Measurements from ENCODE around the gene BIRC7.

DNA sequence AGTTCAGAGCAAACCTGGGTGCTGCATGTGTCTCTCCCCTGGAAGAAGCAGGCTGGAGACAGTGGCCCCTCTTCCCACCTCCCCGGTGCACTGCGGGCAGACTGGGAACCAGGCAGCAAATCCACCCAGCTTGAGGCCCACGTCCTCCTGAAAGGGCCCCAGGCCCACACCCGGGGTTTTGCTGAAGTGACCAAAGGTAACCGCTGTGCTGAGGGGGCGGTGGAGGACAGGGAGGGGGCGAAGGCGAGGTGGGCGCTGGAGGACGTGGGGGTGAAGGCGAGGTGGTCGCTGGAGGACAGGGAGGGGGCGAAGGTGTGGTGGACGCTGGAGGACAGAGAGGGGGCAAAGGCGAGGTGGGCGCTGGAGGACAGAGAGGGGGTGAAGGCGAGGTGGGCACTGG lies 1.8 kb upstream of the BIRC7 start:
- TF ChIP-seq POLR2A (IDR thresholded peaks at IDR 0.05) = no peak
- TF ChIP-seq, protein P1, sequence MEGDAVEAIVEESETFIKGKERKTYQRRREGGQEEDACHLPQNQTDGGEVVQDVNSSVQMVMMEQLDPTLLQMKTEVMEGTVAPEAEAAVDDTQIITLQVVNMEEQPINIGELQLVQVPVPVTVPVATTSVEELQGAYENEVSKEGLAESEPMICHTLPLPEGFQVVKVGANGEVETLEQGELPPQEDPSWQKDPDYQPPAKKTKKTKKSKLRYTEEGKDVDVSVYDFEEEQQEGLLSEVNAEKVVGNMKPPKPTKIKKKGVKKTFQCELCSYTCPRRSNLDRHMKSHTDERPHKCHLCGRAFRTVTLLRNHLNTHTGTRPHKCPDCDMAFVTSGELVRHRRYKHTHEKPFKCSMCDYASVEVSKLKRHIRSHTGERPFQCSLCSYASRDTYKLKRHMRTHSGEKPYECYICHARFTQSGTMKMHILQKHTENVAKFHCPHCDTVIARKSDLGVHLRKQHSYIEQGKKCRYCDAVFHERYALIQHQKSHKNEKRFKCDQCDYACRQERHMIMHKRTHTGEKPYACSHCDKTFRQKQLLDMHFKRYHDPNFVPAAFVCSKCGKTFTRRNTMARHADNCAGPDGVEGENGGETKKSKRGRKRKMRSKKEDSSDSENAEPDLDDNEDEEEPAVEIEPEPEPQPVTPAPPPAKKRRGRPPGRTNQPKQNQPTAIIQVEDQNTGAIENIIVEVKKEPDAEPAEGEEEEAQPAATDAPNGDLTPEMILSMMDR (IDR thresholded peaks at IDR 0.05) = no peak

Measured in right lobe of liver (tissue), 4 donors.